ENCODE results near the gene SYT13. TPM values are rescaled to one million over a fixed set of nuclear protein-coding genes. Genes with fewer than 3 reads are reported as not detected.

SYT13 gene
- total and polyA plus RNA-seq, 10 of the 15 experiments (the other 5 are each of a cell fraction or from before 2014, with no cell fraction given) = not detected

DNA sequence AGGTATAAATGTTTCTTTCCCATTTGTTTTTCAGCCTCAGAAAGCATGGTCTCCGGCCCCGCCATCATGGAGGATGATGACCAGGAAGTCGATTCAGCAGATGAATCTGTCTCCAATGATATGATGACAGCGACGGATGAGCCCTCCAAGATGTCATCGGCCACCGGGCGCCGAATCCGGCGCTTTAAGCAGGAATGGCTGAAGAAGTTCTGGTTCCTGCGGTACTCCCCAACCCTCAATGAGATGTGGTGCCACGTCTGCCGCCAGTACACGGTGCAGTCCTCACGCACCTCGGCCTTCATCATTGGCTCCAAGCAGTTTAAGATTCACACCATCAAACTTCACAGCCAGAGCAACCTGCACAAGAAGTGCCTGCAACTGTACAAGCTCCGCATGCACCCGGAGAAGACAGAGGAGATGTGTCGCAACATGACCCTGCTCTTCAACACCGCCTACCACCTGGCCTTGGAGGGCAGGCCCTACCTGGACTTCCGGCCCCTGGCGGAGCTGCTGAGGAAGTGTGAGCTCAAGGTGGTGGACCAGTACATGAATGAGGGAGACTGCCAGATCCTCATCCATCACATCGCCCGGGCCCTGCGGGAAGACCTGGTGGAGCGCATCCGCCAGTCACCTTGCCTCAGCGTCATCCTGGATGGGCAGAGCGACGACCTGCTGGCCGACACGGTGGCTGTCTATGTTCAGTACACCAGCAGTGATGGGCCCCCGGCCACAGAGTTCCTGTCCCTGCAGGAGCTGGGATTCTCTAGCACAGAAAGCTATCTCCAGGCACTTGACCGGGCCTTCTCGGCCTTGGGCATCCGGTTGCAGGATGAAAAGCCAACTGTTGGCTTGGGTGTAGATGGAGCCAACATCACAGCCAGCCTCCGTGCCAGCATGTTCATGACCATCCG lies 59.9 kb downstream of the SYT13 start:
- Histone ChIP-seq H3K27ac (ENCODE audit: control insufficient read depth, insufficient read depth) (no peak overlapping the region), H3K79me2 (ENCODE audit: control insufficient read depth, insufficient read depth, low read length) (no peaks in the 10 kb centered on the region), H3K9ac (ENCODE audit: control insufficient read depth, insufficient read depth, low read length) (no peak overlapping the region), H3K9me3 (replicated peaks; ENCODE audit: control insufficient read depth, insufficient read depth, low read length) (no peaks in the 10 kb centered on the region), H3K36me3 (ENCODE audit: control insufficient read depth in 2 of 2, insufficient read depth in 2 of 2, low read length in 1 of 2) (no peaks in the 10 kb centered on the region; a peak in 1 of 4 replicates), H3K4me1 (ENCODE audit: control insufficient read depth, insufficient read depth, low read length) (no peaks in the 10 kb centered on the region), H4K20me1 (ENCODE audit: control insufficient read depth, insufficient read depth) (no peaks in the 10 kb centered on the region), H2AFZ (ENCODE audit: control insufficient read depth, low read depth, low read length) (no peak overlapping the region), H3K4me3 (no peak overlapping the region), H3K4me2 (ENCODE audit: control insufficient read depth, insufficient read depth) (no peak overlapping the region), H3K27me3 (replicated peaks in 1 of 2; ENCODE audit: control insufficient read depth in 2 of 2, insufficient read depth in 2 of 2, low read length in 1 of 2) (no peaks in the 10 kb centered on the region)
- DNase-seq (ENCODE audit: low read depth, low spot score) (no peak), ATAC-seq (no peak), FAIRE-seq (no peak)
- ChIA-PET CTCF (no interaction called here), POLR2A (no interaction called here), RAD21 (ENCODE audit: unreplicated experiment) (no interaction called here), SMC1A (ENCODE audit: uncharacterized antibody, unreplicated experiment) (no interaction called here)
- TF ChIP-seq, protein P1, sequence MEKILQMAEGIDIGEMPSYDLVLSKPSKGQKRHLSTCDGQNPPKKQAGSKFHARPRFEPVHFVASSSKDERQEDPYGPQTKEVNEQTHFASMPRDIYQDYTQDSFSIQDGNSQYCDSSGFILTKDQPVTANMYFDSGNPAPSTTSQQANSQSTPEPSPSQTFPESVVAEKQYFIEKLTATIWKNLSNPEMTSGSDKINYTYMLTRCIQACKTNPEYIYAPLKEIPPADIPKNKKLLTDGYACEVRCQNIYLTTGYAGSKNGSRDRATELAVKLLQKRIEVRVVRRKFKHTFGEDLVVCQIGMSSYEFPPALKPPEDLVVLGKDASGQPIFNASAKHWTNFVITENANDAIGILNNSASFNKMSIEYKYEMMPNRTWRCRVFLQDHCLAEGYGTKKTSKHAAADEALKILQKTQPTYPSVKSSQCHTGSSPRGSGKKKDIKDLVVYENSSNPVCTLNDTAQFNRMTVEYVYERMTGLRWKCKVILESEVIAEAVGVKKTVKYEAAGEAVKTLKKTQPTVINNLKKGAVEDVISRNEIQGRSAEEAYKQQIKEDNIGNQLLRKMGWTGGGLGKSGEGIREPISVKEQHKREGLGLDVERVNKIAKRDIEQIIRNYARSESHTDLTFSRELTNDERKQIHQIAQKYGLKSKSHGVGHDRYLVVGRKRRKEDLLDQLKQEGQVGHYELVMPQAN (conservative IDR thresholded peaks at IDR 0.05) = no peak
- TF ChIP-seq LARP7 (IDR thresholded peaks at IDR 0.05) (no peak), STAT3 (IDR thresholded peaks at IDR 0.05; ENCODE audit: low read depth, low read length) (no peak), CBX5 (IDR thresholded peaks at IDR 0.05; ENCODE audit: low read depth) (no peak), EZH2 (IDR thresholded peaks at IDR 0.05; ENCODE audit: borderline replicate concordance, control insufficient read depth, low read depth, low read length) (no peak)
- BruUV-seq (replicated peaks) = no TSS peak
- in situ Hi-C loops (cut with MboI) (no loop called here), intact Hi-C loops (cut with micrococcal nuclease; ENCODE audit: unreplicated experiment) (no loop called here)
- WGBS (ENCODE audit: insufficient coverage, insufficient replicate concordance, low lambda C conversion rate, missing lambda C conversion rate) = 74% methylated on average over 39 of the region's 39 CpGs

Measured in GM12878 (cell line).